ENCODE data around the gene C2orf15. TPM values are rescaled to one million over a fixed set of nuclear protein-coding genes. Genes with fewer than 3 reads are reported as not detected.

The C2orf15 gene, protein sequence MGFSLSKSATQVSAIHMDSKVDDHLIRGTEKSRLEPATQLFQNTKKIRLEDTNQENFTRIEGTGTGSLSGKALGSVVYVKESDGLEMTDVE
- 1 to 10 TPM; 1.2 to 4.2 (median 2.7) TPM for total RNA-seq

DNA sequence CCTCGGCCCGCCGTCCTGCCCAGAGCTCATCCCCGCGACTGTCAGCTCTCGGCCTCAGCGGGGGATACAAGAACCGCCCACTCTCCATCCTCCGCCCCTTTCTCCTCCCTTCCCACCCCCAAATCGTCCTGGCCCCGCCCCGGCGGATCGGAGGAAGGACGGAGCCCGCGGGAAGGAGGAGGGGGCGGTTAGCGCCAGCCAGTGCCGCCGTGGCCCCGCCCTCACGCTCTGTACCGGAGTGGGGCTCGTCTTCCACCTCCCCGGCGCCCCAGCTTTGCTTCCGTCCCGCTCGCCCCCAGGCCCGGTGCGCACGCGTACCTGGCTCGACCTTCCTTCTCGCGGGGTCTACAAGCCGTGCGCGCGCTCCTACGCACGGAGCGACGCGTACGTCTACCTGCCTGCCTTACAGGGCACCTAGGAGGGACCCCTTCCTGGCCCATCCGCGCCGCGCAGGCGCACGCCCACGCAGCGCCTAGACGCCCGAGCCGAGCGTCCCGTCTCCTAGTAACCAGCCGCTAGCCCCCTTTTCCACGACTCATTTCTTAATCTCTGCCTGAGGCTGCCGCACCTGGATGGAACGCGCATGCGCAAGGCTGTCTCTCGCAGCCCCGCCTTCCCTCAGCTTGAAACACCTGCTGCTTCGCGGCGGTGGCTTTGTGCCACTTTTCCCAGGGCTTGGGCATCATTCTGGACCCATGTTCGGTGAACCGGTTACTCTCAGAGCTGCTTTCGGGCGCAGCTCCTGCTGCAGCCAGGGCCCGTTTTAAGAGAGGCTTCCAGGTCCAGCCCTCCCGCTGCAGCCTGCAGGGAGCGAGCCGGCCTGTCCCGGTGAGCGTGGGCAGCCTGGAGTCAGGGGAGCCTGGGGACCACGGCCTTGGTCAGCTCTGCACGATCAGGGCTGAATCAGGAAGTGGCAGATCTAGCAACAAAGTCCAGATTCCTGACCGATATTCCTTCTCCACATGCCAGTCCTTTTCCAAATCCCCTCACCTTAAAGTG lies at the start of gene C2orf15:
TSS of gene C2orf15 (plus strand) at position 598 of the 999 bp plus-strand sequence. CDS start 8,852 bp downstream, outside the sequence.
- peak; percentile 94 to 99 for DNase-seq (ENCODE audit: low spot score in 2 of 2)
- WGBS, 2 donors: 1% methylated on average over 55 to 62 of the region's 84 CpGs
- TF ChIP-seq, protein P1, sequence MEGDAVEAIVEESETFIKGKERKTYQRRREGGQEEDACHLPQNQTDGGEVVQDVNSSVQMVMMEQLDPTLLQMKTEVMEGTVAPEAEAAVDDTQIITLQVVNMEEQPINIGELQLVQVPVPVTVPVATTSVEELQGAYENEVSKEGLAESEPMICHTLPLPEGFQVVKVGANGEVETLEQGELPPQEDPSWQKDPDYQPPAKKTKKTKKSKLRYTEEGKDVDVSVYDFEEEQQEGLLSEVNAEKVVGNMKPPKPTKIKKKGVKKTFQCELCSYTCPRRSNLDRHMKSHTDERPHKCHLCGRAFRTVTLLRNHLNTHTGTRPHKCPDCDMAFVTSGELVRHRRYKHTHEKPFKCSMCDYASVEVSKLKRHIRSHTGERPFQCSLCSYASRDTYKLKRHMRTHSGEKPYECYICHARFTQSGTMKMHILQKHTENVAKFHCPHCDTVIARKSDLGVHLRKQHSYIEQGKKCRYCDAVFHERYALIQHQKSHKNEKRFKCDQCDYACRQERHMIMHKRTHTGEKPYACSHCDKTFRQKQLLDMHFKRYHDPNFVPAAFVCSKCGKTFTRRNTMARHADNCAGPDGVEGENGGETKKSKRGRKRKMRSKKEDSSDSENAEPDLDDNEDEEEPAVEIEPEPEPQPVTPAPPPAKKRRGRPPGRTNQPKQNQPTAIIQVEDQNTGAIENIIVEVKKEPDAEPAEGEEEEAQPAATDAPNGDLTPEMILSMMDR (IDR thresholded peaks at IDR 0.05): no peak
- no peak for TF ChIP-seq POLR2A (IDR thresholded peaks at IDR 0.05)
- intact Hi-C loops (cut with DNase I; ENCODE audit: low total_unique reads): no loop called here
- peak within 1 kb of the TSS; percentile 75 for H3K4me3 ChIP-seq (ENCODE audit: low read depth, poor library complexity, severe bottlenecking)

DNA sequence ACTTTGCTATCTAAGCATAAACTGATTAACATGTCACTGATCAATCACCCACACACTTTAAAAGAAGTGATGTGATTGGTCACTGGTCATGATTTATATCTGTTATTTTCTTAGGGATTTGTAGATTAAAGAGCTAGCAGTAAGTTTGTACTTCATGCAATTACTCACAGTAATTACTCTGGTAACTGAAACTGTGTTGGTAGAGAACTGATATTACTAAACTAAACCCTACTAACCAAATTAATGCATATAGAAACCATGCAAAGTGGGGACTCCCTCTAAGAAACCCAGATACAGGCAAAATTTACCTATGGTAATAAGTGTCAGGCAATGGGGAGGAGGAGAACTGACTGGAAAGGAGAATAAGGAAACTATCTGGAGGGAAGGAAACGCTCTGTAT lies 44.8 kb upstream of the C2orf15 start:
- intact Hi-C loops (cut with DNase I; ENCODE audit: low total_unique reads): no loop called here
- DNase-seq (ENCODE audit: low spot score in 2 of 2): no peak
- TF ChIP-seq, protein P1 (IDR thresholded peaks at IDR 0.05): no peak
- TF ChIP-seq POLR2A (IDR thresholded peaks at IDR 0.05): no peak
- 79 to 88% methylated on average over 1 of the region's 1 CpG for WGBS, 2 donors
- no peak overlapping the region for H3K4me3 ChIP-seq (ENCODE audit: low read depth, poor library complexity, severe bottlenecking)

DNA sequence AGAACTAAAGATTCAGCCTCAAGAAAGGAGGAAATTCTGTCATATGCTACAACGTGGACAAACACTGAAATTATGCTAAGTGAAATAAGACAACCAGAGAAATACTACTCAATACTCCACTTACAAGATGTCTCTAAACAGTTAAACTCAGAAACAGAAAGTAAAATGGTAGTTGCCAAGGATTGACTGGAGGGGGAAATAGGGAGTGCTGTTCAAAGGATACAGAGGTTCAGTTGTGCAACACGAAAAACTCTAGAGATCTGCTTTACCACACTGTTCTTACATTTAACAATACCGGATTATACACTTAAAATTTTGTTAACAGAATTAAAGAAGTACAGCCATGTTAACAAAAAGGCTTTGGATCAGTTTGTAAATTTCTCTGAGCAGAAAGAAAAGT lies 39.8 kb upstream of the C2orf15 start:
- H3K4me3 ChIP-seq (ENCODE audit: low read depth, poor library complexity, severe bottlenecking): no peak overlapping the region
- intact Hi-C loops (cut with DNase I; ENCODE audit: low total_unique reads): no loop called here
- no peak for TF ChIP-seq POLR2A (IDR thresholded peaks at IDR 0.05)
- TF ChIP-seq, protein P1 (IDR thresholded peaks at IDR 0.05): no peak
- WGBS, 2 donors: 21 to 40% methylated on average over 3 of the region's 3 CpGs
- DNase-seq (ENCODE audit: low spot score in 2 of 2): no peak

DNA sequence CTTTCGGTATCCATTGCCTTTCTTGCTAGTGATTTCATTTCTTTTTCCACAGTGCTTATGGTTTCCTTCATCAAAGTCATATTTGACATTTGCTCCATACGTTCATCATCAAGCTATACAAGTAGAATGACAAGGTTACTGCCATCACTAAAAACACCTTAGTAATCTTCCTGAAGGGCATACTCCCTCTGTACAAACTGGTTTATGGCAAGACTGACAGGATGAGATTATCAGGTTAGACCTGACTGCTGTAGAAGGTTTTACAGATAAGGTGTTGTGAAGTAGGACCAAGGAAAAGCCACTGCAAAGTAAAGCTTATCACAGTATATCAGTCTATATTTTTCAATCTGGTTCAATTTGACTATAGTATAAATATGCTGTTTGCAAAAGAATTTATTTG lies 37.5 kb upstream of the C2orf15 start:
- H3K4me3 ChIP-seq (ENCODE audit: low read depth, poor library complexity, severe bottlenecking): no peak overlapping the region
- no peak for DNase-seq (ENCODE audit: low spot score in 2 of 2)
- intact Hi-C loops (cut with DNase I; ENCODE audit: low total_unique reads): no loop called here
- 79 to 80% methylated on average over 2 of the region's 2 CpGs for WGBS, 2 donors
- no peak for TF ChIP-seq POLR2A (IDR thresholded peaks at IDR 0.05)
- TF ChIP-seq, protein P1 (IDR thresholded peaks at IDR 0.05): no peak

DNA sequence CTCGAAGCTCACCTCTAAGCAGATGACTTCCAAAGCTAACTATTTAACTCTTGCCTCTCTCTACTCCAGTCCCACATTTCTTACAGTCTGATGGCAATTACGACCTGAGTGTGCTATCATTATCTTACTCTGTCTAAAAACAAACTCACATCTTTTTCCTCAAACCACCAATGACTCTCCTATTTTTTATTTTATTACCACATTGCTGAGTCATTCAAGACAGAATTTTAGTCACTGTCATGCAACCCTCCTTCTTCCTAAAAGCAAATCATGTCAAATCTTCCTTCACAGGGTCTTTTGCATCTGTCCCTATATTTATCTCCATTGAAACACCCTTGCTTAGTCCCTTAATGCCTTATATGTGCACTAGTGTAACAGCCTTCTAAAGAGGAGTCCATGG lies 34.6 kb upstream of the C2orf15 start:
- intact Hi-C loops (cut with DNase I; ENCODE audit: low total_unique reads): no loop called here
- no peak overlapping the region for H3K4me3 ChIP-seq (ENCODE audit: low read depth, poor library complexity, severe bottlenecking)
- TF ChIP-seq, protein P1 (IDR thresholded peaks at IDR 0.05): no peak
- TF ChIP-seq POLR2A (IDR thresholded peaks at IDR 0.05): no peak
- DNase-seq (ENCODE audit: low spot score in 2 of 2): no peak
- WGBS, 2 donors: 70 to 72% methylated on average over 2 of the region's 2 CpGs

All from lower leg skin (tissue), 4 donors.